Effector memory CD4-positive, alpha-beta T cell (primary cell): ENCODE results near the gene UBE2K.
"Not testable (repeated sequence)": the region's sequence is repeated elsewhere in the genome, so short reads cannot be mapped to it uniquely, and the experiment has no call there.

Experiments used
- DNase-seq, 3 donors: peaks; one replicate each; pipeline ENCODE4 v3.0.0-alpha.2; 2020
- H3K27ac ChIP-seq: 2 replicates; pipeline ENCODE4 v1.7.0; 2013; ENCODE audit warnings: mild to moderate bottlenecking, low read length, moderate library complexity; ENCODE audit not compliant: insufficient read depth, poor library complexity, severe bottlenecking
- H3K27me3 ChIP-seq: replicated peaks from 2 replicates; pipeline ENCODE4 v1.7.0; 2013; ENCODE audit warnings: mild to moderate bottlenecking, low read length; ENCODE audit not compliant: insufficient read depth, control insufficient read depth, poor library complexity, severe bottlenecking
- H3K36me3 ChIP-seq: 2 replicates; pipeline ENCODE4 v1.7.0; 2013; ENCODE audit warnings: mild to moderate bottlenecking, low read length, moderate library complexity; ENCODE audit not compliant: control insufficient read depth, insufficient read depth
- H3K4me1 ChIP-seq: 2 replicates; pipeline ENCODE4 v1.7.0; 2013; ENCODE audit warnings: low read length, mild to moderate bottlenecking; ENCODE audit not compliant: control insufficient read depth, insufficient read depth, poor library complexity, severe bottlenecking
- H3K4me3 ChIP-seq: 2 replicates; pipeline ENCODE4 v1.7.0; 2013; ENCODE audit warnings: low read length, low read depth, mild to moderate bottlenecking; ENCODE audit not compliant: insufficient read depth, poor library complexity, severe bottlenecking
- H3K9me3 ChIP-seq: 2 replicates; pipeline ENCODE4 v1.7.0; 2013; ENCODE audit warnings: mild to moderate bottlenecking, low read length, moderate library complexity; ENCODE audit not compliant: control insufficient read depth
- total RNA-seq, 3 donors: gene quantifications; one replicate each; lab custom pipeline; 2026; lab: John Stamatoyannopoulos, UW

Gene UBE2K, protein sequence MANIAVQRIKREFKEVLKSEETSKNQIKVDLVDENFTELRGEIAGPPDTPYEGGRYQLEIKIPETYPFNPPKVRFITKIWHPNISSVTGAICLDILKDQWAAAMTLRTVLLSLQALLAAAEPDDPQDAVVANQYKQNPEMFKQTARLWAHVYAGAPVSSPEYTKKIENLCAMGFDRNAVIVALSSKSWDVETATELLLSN
- 34.8 to 42.8 (median 42.4) reads per million in 3 donors for total RNA-seq

- no peaks in the 10 kb centered on the region for H3K36me3 ChIP-seq
- H3K9me3 ChIP-seq: no peaks in the 10 kb centered on the region
- peak within 1 kb of the TSS; percentile 99 for H3K4me3 ChIP-seq
- peak within 1 kb of the TSS; percentile 90 for H3K27ac ChIP-seq
- no peaks in the 10 kb centered on the region for H3K27me3 ChIP-seq
- peak; percentile 84 to 85 (median 84) for DNase-seq
- peaks cover 21% of the 10 kb centered on the region for H3K4me1 ChIP-seq
Measured at GRCh38 chr4:39697740-39698423, at the start of gene UBE2K. Gene UBE2K, plus strand, starts transcription at chr4:39698136. Its CDS starts 192 bp downstream, at chr4:39698328.

DNA sequence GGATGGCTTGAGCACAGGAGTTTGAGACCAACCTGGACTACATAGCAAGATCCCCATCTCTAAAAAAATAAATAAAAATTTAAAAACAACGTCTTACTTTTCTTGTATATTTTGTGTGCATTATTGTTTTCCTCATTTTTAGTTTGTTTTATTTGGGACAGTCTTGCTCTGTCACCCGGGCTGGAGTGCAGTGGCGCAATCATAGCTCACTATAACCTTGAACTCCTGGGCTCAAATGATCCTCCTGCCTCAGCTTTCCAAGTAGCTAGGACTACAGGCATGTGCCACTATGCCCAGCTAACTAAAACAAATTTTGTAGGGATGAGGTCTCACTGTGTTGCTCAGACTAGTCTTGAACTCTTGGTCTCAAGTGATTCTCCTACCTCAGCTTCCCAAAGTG lies 49.7 kb upstream of the UBE2K start:
- H3K36me3 ChIP-seq: no peaks in the 10 kb centered on the region
- no peak overlapping the region for H3K27ac ChIP-seq
- no peaks in the 10 kb centered on the region for H3K27me3 ChIP-seq
- DNase-seq: no peak
- H3K4me3 ChIP-seq: no peak overlapping the region
- H3K9me3 ChIP-seq: no peaks in the 10 kb centered on the region
- H3K4me1 ChIP-seq: no peaks in the 10 kb centered on the region

DNA sequence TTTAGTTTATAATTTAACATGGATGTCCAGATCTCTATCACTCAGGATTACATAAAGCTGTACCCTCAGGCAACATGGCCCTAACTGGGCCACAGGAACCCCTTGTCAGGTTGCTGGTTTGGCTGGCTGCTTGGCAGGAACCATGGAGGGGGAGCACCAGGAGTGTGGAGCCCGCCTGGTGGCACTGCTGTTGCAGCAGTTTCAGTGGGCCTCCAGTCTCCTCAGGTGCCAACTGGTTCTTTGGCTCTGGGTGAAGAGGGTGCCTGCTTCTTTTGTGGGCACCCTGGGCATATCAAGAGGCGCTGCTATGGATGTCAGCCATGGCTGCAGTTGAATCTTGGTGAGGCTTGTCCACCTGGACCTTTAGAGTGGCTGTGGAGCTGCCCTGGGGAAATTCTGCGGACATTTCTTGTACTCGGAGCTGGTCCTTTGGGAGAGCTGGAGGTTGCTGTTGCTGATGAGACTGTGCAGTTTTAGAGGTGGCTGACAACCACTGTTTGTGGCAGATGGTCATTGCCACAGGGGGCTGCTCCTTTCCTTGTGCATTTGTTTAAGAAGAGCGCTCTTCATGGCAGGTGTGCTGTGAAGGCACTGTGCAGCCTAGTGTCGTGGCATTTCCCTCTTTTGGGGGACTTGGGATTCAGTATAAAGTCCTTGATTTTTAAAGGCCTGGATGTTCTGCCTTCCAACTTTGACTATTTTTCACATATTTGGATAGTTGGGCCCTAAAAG lies 48.9 kb upstream of the UBE2K start:
- Histone ChIP-seq H3K36me3 (no peaks in the 10 kb centered on the region), H3K9me3 (no peaks in the 10 kb centered on the region), H3K27me3 (no peaks in the 10 kb centered on the region), H3K4me3 (no peak overlapping the region), H3K4me1 (no peaks in the 10 kb centered on the region), H3K27ac (no peak overlapping the region)
- DNase-seq: no peak

DNA sequence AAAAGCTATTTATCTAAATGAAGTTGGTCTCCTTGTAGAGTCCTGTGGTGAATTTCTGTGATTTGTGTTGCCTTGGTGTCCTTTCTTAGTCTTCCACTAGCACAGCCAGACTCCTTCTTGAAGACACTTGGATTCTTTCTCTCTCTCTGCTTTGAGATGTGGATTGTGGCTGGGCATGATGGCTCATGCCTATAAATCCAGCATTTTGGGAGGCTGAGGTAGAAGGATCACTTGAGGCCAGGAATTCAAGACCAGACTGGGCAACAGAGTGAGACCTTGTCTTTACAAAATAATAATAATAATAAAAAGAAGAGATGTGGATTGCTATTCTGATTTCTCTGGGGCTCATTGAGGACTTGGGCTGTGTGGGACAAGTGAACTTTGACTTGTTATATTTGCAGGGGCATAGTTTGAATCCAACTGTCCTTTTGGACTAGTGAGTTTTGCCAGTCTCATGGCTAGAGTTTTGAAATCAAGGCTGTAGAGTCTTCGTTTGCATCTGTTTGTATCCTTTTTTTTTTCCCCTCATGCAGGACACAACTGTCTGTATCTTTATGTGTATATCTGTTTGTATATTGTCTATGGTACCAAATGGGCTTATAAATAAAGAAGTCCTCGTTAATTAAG lies 48.2 kb upstream of the UBE2K start:
- Histone ChIP-seq H3K9me3 (no peaks in the 10 kb centered on the region), H3K4me1 (no peaks in the 10 kb centered on the region), H3K4me3 (no peak overlapping the region), H3K27me3 (no peaks in the 10 kb centered on the region), H3K27ac (no peak overlapping the region), H3K36me3 (no peaks in the 10 kb centered on the region)
- no peak for DNase-seq

DNA sequence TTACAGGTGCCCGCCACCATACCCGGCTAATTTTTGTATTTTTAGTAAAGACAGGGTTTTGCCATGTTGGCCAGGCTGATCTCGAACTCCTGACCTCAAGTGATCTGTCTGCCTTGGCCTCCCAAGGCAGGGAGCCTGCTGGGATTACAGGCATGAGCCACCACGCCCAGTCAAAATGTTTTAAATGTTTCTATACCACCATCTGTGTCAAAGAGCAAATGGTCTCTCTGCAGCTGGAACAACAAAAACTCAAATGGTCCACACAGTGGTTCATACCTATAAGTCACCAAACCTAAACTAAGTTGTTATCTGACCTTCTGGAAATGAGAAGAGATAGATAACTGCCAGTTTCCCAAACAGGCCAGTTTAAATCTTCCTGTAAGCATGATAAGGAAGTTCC lies 46.4 kb upstream of the UBE2K start:
- H3K9me3 ChIP-seq, H3K36me3 ChIP-seq, H3K4me1 ChIP-seq, H3K27me3 ChIP-seq, H3K27ac ChIP-seq, H3K4me3 ChIP-seq, DNase-seq: not testable (repeated sequence)

DNA sequence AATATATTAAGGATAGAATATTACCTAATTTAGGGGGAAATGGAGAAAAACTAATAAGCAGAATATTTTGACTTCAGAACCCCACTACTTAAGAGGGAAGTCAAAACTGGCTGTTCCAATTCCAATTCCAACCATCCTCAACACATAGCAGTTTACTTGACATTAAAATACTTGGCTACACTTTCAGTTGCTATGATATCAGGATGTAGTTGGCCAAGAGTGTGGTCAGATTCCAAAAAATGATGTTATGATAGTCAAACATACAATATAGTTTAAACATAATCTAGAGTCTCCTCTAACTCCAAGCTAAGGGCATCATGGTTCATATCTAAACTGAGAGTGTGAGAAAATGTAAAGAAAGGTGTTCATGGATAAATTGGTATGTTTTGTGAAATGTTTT lies 42.7 kb upstream of the UBE2K start:
- no peaks in the 10 kb centered on the region for H3K4me1 ChIP-seq
- no peaks in the 10 kb centered on the region for H3K27me3 ChIP-seq
- DNase-seq: no peak
- no peak overlapping the region for H3K27ac ChIP-seq
- H3K9me3 ChIP-seq: no peaks in the 10 kb centered on the region
- no peaks in the 10 kb centered on the region for H3K36me3 ChIP-seq
- H3K4me3 ChIP-seq: no peak overlapping the region

DNA sequence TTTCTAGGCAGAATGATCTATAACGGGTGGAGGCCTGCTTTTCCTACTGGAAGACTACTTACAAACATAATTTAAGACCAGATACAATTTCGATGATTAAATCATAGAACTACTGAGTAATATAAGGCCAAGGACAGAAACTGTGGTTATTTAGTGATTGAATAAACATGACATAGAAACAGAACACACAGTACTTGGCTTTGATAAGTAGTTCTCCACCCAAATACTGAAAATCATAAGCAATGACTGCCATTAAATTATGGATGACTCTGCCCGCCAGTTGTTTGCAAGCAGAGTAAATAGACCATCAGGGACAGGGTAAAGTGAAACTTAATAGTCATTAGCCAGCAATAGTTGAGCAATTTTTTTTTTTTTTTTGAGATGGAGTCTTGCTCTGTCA lies 42.1 kb upstream of the UBE2K start:
- H3K27ac ChIP-seq: no peak overlapping the region
- no peaks in the 10 kb centered on the region for H3K36me3 ChIP-seq
- no peaks in the 10 kb centered on the region for H3K4me1 ChIP-seq
- H3K27me3 ChIP-seq: no peaks in the 10 kb centered on the region
- no peak overlapping the region for H3K4me3 ChIP-seq
- no peaks in the 10 kb centered on the region for H3K9me3 ChIP-seq
- DNase-seq: no peak

GRCh38 chr4:39656638-39657037 lies 41.3 kb upstream of the UBE2K start:
- not testable (repeated sequence) for H3K4me1 ChIP-seq, H3K27ac ChIP-seq, H3K4me3 ChIP-seq, H3K9me3 ChIP-seq, H3K27me3 ChIP-seq, H3K36me3 ChIP-seq, DNase-seq

GRCh38 chr4:39657465-39657864 lies 40.5 kb upstream of the UBE2K start:
- Histone ChIP-seq H3K4me3 (no peak overlapping the region), H3K36me3 (no peaks in the 10 kb centered on the region), H3K9me3 (no peaks in the 10 kb centered on the region), H3K4me1 (no peaks in the 10 kb centered on the region), H3K27ac (no peak overlapping the region), H3K27me3 (no peaks in the 10 kb centered on the region)
- no peak for DNase-seq

DNA sequence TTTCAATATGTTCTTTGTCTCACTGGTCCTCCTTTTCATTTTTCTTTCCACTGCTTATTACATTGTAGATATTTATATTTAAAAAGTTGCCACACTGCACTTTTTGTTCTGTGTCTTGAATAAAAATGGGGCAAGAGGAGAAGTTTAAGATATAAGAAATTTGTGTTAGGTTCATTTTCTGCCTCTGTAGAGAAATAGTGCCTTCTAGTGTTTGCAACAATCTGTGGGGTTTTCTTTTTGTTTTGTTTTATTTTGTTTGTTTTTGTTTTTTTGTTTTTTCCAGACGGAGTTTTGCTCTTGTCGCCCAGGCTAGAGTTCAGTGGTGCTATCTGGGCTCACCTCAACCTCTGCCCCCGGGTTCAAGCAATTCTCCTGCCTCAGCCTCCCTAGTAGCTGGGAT lies 39.2 kb upstream of the UBE2K start:
- no peak overlapping the region for H3K4me3 ChIP-seq
- DNase-seq: no peak
- H3K27me3 ChIP-seq: no peaks in the 10 kb centered on the region
- no peak overlapping the region for H3K27ac ChIP-seq
- no peaks in the 10 kb centered on the region for H3K36me3 ChIP-seq
- H3K9me3 ChIP-seq: no peaks in the 10 kb centered on the region
- H3K4me1 ChIP-seq: no peaks in the 10 kb centered on the region
